ENCODE data around the gene STX4.

The STX4 gene

DNA sequence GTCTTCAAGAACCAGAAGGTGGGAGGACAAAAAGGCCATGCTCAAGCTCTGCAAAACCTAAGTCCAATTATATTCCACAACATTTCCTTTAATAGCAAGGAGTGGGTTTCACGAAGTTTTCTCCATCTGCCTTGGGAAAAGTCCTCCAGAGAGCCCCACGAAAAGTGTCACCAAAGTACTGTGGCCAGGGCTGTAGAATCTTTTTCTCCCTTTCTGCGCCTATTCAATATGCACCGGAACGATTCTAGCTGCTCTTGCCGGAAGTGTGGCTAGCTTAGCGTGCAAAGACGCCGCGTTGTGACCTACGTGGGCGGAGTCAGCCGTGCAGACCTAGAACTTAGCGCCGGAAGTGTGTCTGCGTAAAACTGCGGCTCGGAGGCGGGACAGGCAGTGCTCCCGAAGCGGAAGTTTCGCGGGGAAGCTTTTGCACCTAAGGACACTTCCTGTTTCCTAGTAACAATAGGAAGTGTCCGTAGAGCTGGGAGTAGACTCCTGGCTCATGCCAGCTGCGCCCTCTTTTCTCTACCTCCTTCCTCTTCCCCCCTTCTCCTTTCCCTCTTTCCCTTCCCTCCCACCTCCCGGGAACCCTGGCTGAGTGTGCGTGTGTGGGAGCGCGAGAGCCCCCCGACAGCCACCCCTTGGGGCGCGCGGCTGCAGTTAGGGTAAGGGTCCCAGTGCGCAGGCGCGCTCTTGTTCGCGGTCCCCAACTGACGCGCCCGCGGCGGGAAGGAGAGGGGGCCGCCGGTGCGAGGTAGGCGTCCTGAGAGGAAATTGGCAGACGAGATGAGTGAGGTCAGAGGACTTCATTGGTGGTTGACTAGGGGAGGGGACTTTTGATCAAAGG lies 40.8 kb downstream of the STX4 start, which contains the start of the genes ZNF646 and ZNF668:
ZNF646 (plus strand) TSS at position 453 of the 844 bp plus-strand sequence. CDS start 1,903 bp downstream, outside the sequence.
ZNF668 (minus strand) TSS at position 271 of the 844 bp plus-strand sequence. CDS start 9,781 bp downstream, outside the sequence.
- TF ChIP-seq POLR2AphosphoS5 (IDR thresholded peaks at IDR 0.05; ENCODE audit: low read depth, low read length) (peak; percentile 90; the same call in 1 of the 2 replicates), TAF1 (IDR thresholded peaks at IDR 0.05; ENCODE audit: borderline replicate concordance, insufficient read depth, low read length) (peak; percentile 87; the same call in 1 of the 2 replicates), FOXP2 (optimal IDR thresholded peaks at IDR 0.05; ENCODE audit: borderline replicate concordance, extremely low read depth, extremely low read length, insufficient read depth) (peak; percentile 60), SIN3A (IDR thresholded peaks at IDR 0.05; ENCODE audit: borderline replicate concordance, insufficient read depth, low read length) (peak; percentile 25; the same call in 1 of the 2 replicates)
- TF ChIP-seq, protein P1, sequence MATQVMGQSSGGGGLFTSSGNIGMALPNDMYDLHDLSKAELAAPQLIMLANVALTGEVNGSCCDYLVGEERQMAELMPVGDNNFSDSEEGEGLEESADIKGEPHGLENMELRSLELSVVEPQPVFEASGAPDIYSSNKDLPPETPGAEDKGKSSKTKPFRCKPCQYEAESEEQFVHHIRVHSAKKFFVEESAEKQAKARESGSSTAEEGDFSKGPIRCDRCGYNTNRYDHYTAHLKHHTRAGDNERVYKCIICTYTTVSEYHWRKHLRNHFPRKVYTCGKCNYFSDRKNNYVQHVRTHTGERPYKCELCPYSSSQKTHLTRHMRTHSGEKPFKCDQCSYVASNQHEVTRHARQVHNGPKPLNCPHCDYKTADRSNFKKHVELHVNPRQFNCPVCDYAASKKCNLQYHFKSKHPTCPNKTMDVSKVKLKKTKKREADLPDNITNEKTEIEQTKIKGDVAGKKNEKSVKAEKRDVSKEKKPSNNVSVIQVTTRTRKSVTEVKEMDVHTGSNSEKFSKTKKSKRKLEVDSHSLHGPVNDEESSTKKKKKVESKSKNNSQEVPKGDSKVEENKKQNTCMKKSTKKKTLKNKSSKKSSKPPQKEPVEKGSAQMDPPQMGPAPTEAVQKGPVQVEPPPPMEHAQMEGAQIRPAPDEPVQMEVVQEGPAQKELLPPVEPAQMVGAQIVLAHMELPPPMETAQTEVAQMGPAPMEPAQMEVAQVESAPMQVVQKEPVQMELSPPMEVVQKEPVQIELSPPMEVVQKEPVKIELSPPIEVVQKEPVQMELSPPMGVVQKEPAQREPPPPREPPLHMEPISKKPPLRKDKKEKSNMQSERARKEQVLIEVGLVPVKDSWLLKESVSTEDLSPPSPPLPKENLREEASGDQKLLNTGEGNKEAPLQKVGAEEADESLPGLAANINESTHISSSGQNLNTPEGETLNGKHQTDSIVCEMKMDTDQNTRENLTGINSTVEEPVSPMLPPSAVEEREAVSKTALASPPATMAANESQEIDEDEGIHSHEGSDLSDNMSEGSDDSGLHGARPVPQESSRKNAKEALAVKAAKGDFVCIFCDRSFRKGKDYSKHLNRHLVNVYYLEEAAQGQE (IDR thresholded peaks at IDR 0.05; ENCODE audit: insufficient read depth in 1 of 2, low read depth in 2 of 2, low read length in 2 of 2) = no peak

DNA sequence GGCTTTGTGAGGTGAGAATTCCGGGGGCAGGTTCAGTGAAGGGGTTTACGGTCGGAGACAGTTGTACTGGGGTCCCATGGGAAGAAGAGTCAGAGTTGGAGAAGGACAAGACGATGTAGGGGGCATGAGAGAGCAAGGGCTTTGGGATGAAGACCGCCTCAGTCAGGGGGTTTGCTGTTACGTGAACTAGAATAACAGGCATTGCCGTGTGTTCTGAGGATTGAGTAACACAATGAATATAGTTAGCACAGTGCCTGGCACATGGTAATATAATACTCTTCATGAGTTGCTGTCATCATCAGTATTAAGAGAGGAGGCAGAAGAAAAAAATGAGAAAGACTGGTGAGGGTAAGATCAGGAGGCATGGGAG lies 41.4 kb downstream of the STX4 start:
- TF ChIP-seq POLR2AphosphoS5 (IDR thresholded peaks at IDR 0.05; ENCODE audit: low read depth, low read length) (no peak), FOXP2 (optimal IDR thresholded peaks at IDR 0.05; ENCODE audit: borderline replicate concordance, extremely low read depth, extremely low read length, insufficient read depth) (no peak), TAF1 (IDR thresholded peaks at IDR 0.05; ENCODE audit: borderline replicate concordance, insufficient read depth, low read length) (no peak), SIN3A (IDR thresholded peaks at IDR 0.05; ENCODE audit: borderline replicate concordance, insufficient read depth, low read length) (no peak)
- TF ChIP-seq, protein P1 (IDR thresholded peaks at IDR 0.05; ENCODE audit: insufficient read depth in 1 of 2, low read depth in 2 of 2, low read length in 2 of 2) = no peak

DNA sequence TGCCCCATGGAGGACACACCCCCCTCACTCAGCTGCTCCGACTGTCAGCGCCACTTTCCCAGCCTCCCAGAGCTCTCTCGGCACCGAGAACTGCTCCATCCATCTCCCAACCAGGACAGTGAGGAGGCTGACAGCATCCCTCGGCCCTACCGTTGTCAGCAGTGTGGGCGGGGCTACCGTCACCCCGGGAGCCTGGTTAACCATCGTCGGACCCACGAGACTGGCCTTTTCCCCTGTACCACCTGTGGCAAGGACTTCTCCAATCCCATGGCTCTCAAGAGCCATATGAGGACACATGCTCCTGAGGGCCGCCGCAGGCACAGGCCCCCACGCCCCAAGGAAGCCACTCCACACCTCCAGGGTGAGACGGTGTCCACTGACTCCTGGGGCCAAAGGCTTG lies 43.0 kb downstream of the STX4 start:
- TF ChIP-seq SIN3A (IDR thresholded peaks at IDR 0.05; ENCODE audit: borderline replicate concordance, insufficient read depth, low read length) (no peak), FOXP2 (optimal IDR thresholded peaks at IDR 0.05; ENCODE audit: borderline replicate concordance, extremely low read depth, extremely low read length, insufficient read depth) (no peak), TAF1 (IDR thresholded peaks at IDR 0.05; ENCODE audit: borderline replicate concordance, insufficient read depth, low read length) (no peak), POLR2AphosphoS5 (IDR thresholded peaks at IDR 0.05; ENCODE audit: low read depth, low read length) (no peak)
- TF ChIP-seq, protein P1 (IDR thresholded peaks at IDR 0.05; ENCODE audit: insufficient read depth in 1 of 2, low read depth in 2 of 2, low read length in 2 of 2) = no peak

DNA sequence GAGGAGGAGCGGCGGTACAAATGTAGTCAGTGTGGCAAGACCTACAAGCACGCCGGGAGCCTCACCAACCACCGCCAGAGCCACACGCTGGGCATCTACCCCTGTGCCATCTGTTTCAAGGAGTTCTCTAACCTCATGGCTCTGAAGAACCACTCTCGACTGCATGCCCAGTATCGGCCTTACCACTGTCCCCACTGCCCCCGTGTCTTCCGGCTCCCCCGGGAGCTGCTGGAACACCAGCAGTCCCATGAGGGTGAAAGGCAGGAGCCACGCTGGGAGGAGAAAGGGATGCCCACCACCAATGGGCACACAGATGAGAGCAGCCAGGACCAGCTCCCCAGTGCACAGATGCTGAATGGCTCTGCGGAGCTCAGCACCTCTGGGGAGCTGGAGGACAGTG lies 43.7 kb downstream of the STX4 start:
- no peak for TF ChIP-seq SIN3A (IDR thresholded peaks at IDR 0.05; ENCODE audit: borderline replicate concordance, insufficient read depth, low read length)
- TF ChIP-seq FOXP2 (optimal IDR thresholded peaks at IDR 0.05; ENCODE audit: borderline replicate concordance, extremely low read depth, extremely low read length, insufficient read depth) = no peak
- TF ChIP-seq, protein P1 (IDR thresholded peaks at IDR 0.05; ENCODE audit: insufficient read depth in 1 of 2, low read depth in 2 of 2, low read length in 2 of 2) = no peak
